ENCODE results near the gene APBB2. TPM values are rescaled to one million over a fixed set of nuclear protein-coding genes. Genes with fewer than 3 reads are reported as not detected.

APBB2 gene
- total RNA-seq, 1 donor, result 92.3 TPM

- H3K27ac ChIP-seq (ENCODE audit: low read depth, low read length), result no peak overlapping the region
- H3K9me3 ChIP-seq (ENCODE audit: low read depth, low read length), result no peaks in the 10 kb centered on the region
- TF ChIP-seq CTCF (IDR thresholded peaks at IDR 0.05; ENCODE audit: extremely low read depth, low read depth, low read length), result no peak
- no peak overlapping the region for H3K4me3 ChIP-seq (ENCODE audit: insufficient read depth, low read length)
- peaks cover 3% of the 10 kb centered on the region for H4K20me1 ChIP-seq (ENCODE audit: insufficient read depth, low read length)
- peaks cover 52% of the 10 kb centered on the region for H3K4me1 ChIP-seq (ENCODE audit: insufficient read depth, low read length)
- no peaks in the 10 kb centered on the region for H3K27me3 ChIP-seq (ENCODE audit: insufficient read depth, low read length)
- peaks cover 13% of the 10 kb centered on the region for H3K36me3 ChIP-seq (ENCODE audit: insufficient read depth, low read length)
- peaks cover 64% of the 10 kb centered on the region for H3K79me2 ChIP-seq (ENCODE audit: insufficient read depth, low read length)
- DNase-seq (ENCODE audit: insufficient read length, low spot score, missing footprints), result no peak
- no peak overlapping the region for H2AFZ ChIP-seq (ENCODE audit: low read length)
- no peak overlapping the region for H3K4me2 ChIP-seq (ENCODE audit: insufficient read depth, low read length)
Measured at GRCh38 chr4:41140410-41140809, 73.9 kb downstream of the APBB2 start.

GRCh38 chr4:41137879-41138278 is 76.5 kb downstream of the APBB2 start:
- Histone ChIP-seq H4K20me1 (ENCODE audit: insufficient read depth, low read length) (peaks cover 6% of the 10 kb centered on the region), H3K9me3 (ENCODE audit: low read depth, low read length) (no peaks in the 10 kb centered on the region), H3K27ac (ENCODE audit: low read depth, low read length) (no peak overlapping the region), H3K36me3 (ENCODE audit: insufficient read depth, low read length) (peaks cover 13% of the 10 kb centered on the region), H3K4me1 (ENCODE audit: insufficient read depth, low read length) (peaks cover 36% of the 10 kb centered on the region), H3K4me3 (ENCODE audit: insufficient read depth, low read length) (no peak overlapping the region), H3K4me2 (ENCODE audit: insufficient read depth, low read length) (no peak overlapping the region), H2AFZ (ENCODE audit: low read length) (no peak overlapping the region), H3K27me3 (ENCODE audit: insufficient read depth, low read length) (no peaks in the 10 kb centered on the region), H3K79me2 (ENCODE audit: insufficient read depth, low read length) (peaks cover 77% of the 10 kb centered on the region)
- no peak for TF ChIP-seq CTCF (IDR thresholded peaks at IDR 0.05; ENCODE audit: extremely low read depth, low read depth, low read length)
- no peak for DNase-seq (ENCODE audit: insufficient read length, low spot score, missing footprints)

GRCh38 chr4:41136456-41136855 is 77.9 kb downstream of the APBB2 start:
- H3K27ac ChIP-seq (ENCODE audit: low read depth, low read length), result no peak overlapping the region
- H3K4me1 ChIP-seq (ENCODE audit: insufficient read depth, low read length), result peaks cover 21% of the 10 kb centered on the region
- no peaks in the 10 kb centered on the region for H3K9me3 ChIP-seq (ENCODE audit: low read depth, low read length)
- no peak for TF ChIP-seq CTCF (IDR thresholded peaks at IDR 0.05; ENCODE audit: extremely low read depth, low read depth, low read length)
- H3K4me3 ChIP-seq (ENCODE audit: insufficient read depth, low read length), result no peak overlapping the region
- H3K79me2 ChIP-seq (ENCODE audit: insufficient read depth, low read length), result peaks cover 84% of the 10 kb centered on the region
- peaks cover 9% of the 10 kb centered on the region for H4K20me1 ChIP-seq (ENCODE audit: insufficient read depth, low read length)
- H3K4me2 ChIP-seq (ENCODE audit: insufficient read depth, low read length), result no peak overlapping the region
- peaks cover 13% of the 10 kb centered on the region for H3K36me3 ChIP-seq (ENCODE audit: insufficient read depth, low read length)
- DNase-seq (ENCODE audit: insufficient read length, low spot score, missing footprints), result no peak
- no peaks in the 10 kb centered on the region for H3K27me3 ChIP-seq (ENCODE audit: insufficient read depth, low read length)
- H2AFZ ChIP-seq (ENCODE audit: low read length), result no peak overlapping the region

- H3K4me3 ChIP-seq (ENCODE audit: insufficient read depth, low read length), result no peak overlapping the region
- peak; percentile 83 for DNase-seq (ENCODE audit: insufficient read length, low spot score, missing footprints)
Measured at GRCh38 chr4:41135801-41136200, 78.5 kb downstream of the APBB2 start.

More at GRCh38 chr4:41135801-41136200, 78.5 kb downstream of the APBB2 start:
- no peaks in the 10 kb centered on the region for H3K27me3 ChIP-seq (ENCODE audit: insufficient read depth, low read length)
- H3K4me1 ChIP-seq (ENCODE audit: insufficient read depth, low read length), result peaks cover 17% of the 10 kb centered on the region
- H3K9me3 ChIP-seq (ENCODE audit: low read depth, low read length), result no peaks in the 10 kb centered on the region
- no peak overlapping the region for H2AFZ ChIP-seq (ENCODE audit: low read length)
- H3K4me2 ChIP-seq (ENCODE audit: insufficient read depth, low read length), result no peak overlapping the region
- no peak for TF ChIP-seq CTCF (IDR thresholded peaks at IDR 0.05; ENCODE audit: extremely low read depth, low read depth, low read length)
- H3K27ac ChIP-seq (ENCODE audit: low read depth, low read length), result peak overlapping the region; percentile 11
- peaks cover 83% of the 10 kb centered on the region for H3K79me2 ChIP-seq (ENCODE audit: insufficient read depth, low read length)
- H3K36me3 ChIP-seq (ENCODE audit: insufficient read depth, low read length), result peaks cover 6% of the 10 kb centered on the region
- peaks cover 13% of the 10 kb centered on the region for H4K20me1 ChIP-seq (ENCODE audit: insufficient read depth, low read length)

Measured in osteoblast (primary cell).